ENCODE data around the gene HSP90AB1. TPM values are rescaled to one million over a fixed set of nuclear protein-coding genes. Genes with fewer than 3 reads are reported as not detected.

Gene HSP90AB1
- total RNA-seq, 1 donor from 2014 or later = 463 TPM

DNA sequence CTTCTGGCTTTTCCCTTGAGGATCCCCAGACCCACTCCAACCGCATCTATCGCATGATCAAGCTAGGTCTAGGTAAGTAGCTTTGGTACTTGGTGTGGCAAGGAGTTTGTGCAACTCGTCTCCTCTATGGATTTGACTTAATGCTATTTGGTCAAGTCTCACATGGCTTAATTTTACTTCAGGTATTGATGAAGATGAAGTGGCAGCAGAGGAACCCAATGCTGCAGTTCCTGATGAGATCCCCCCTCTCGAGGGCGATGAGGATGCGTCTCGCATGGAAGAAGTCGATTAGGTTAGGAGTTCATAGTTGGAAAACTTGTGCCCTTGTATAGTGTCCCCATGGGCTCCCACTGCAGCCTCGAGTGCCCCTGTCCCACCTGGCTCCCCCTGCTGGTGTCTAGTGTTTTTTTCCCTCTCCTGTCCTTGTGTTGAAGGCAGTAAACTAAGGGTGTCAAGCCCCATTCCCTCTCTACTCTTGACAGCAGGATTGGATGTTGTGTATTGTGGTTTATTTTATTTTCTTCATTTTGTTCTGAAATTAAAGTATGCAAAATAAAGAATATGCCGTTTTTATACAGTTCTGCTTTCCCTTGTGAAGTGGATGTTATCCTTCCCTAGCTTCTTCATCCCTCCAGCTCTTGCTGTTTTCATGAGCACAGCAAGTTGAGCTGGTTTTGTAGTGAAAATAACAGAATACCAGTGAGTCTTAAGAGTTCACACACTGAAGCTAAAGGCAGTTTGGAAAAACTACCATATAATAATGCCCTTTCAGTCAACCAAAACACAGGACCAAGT is 6.6 kb downstream of the HSP90AB1 start:
- DNase-seq (ENCODE audit: low spot score in 2 of 2) = no peak
- FAIRE-seq = no peak

DNA sequence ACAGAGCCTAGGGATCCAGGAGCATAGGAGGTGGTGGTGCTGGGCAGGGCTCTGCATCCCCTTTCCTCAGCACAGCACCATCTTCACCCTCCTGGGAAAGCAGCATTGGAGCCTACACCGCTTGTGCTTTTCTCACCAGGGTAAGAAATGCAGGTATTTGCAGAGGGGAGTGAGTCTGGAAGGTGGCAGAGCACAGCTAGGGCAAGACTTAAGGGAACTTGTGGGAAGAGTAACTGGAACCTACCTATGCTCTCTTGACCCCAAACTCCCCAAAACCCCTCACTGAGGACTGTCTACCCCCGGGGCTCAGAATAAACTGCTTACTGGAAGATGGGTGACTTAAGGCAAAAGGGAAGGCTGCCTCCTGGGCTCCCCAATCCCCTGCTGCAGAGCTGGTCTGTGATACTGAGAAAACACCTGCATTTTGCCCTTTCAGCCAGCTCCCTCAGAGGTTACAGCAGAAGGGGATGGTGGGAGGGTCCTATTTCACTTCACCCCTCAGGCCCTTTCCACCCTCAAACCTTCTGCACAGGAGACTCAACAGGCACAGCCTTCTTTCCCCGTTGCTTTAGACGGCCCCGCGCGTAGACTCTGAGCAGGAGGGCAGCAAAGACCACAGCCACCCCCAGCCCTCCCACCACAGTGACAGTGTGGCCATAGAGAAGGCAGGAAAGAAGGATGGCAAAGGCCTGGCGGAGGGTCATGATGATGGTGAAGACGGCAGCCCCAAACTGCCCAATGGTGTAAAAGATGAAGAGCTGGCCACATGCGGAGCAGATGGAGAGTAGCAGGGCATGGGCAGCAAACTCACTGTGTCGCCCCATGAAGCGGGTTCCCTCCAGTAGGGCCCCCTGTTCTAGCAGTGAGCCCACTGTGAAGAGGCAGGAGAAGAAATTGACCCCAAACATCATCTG is 7.5 kb downstream of the HSP90AB1 start:
- DNase-seq (ENCODE audit: low spot score in 2 of 2) (no peak), FAIRE-seq (no peak)

DNA sequence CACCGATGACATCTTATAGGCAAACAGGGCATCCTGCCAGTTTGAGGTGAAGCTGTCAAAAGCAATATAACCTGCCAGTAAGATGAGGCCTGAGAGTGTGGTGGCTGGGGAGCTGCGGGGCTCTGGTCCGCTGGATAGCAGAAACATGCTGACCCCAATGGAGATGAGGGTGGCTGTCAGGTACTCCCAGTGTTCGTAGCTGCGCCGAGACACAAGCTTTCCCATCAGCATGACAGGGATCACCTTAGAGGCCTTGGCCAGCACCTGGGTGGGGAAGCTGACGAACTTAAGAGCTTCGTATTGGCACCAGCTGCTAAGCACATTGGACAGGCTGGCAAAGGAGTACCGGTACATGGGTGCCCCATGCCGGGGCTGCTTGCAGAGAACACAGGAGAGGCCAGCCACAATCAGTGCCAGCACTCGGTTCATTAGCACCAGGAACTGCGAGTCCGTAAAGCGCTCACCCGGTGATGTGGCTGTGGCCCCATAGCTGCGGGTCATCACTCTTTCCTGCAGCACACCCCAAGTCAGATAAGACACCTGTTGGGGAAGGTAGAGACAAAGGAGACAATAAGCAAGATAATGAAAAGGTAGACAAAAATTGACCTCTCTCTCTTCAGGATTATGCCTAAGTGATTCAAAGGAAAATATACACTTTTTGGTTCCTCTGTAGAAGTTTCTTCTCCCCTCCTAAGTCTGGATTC is 8.4 kb downstream of the HSP90AB1 start:
- DNase-seq (ENCODE audit: low spot score in 2 of 2) (no peak), FAIRE-seq (no peak)

DNA sequence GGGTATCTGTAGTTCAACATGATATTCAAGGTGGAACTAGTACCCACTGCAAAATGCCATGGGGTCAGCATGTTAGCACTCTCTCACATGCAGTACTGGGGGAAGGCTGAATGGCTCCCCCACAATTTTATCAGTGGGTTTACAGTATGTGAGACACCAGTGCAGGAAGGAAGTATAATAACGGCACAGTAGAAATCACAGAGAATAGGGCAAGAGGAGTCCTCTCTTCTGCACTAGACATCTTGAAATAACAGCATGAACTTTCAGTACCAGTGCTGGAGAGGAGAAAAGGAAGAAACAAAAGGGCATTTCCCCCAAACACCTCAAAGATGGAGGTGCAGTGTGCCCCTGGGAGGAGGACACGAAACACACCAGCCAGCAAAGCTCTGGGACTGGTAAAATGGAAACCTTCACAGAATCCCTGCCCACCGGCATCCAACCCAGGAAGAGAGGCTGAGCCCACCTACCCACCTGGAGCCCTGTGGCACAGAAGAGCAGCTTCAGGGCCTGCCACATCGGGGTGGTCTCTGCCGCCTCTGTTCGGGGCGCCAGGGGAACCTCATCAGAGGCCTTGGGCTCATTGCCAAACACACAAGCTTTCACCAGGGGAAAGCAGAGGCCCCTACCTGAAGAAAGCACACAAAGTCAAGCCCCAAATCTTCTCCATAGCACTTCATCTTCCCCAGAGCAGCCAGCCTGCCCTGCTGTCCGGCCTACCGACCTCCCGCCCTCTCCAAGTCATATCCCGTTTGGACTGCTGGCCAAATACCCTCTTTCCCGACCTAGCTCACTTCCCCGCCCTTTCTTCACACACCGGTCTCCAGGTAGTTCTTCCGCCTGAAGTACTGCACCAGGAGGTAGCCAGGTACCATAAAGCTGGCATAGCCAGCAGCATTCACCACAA is 9.2 kb downstream of the HSP90AB1 start:
- DNase-seq (ENCODE audit: low spot score in 2 of 2) = no peak
- no peak for FAIRE-seq

DNA sequence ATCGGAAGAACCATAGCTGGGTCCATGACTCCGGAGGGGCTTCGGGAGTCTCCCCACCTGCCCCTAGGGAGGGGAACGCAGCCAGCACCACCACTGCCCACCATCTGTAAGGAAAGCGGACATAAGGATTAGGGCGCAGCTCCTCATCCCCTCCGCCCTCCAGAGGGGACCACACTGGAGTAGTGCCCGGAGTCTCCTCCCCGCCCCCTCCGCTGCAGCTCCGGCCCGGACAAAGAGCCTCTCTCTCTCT is 9.8 kb downstream of the HSP90AB1 start:
- FAIRE-seq = no peak
- no peak for DNase-seq (ENCODE audit: low spot score in 2 of 2)

DNA sequence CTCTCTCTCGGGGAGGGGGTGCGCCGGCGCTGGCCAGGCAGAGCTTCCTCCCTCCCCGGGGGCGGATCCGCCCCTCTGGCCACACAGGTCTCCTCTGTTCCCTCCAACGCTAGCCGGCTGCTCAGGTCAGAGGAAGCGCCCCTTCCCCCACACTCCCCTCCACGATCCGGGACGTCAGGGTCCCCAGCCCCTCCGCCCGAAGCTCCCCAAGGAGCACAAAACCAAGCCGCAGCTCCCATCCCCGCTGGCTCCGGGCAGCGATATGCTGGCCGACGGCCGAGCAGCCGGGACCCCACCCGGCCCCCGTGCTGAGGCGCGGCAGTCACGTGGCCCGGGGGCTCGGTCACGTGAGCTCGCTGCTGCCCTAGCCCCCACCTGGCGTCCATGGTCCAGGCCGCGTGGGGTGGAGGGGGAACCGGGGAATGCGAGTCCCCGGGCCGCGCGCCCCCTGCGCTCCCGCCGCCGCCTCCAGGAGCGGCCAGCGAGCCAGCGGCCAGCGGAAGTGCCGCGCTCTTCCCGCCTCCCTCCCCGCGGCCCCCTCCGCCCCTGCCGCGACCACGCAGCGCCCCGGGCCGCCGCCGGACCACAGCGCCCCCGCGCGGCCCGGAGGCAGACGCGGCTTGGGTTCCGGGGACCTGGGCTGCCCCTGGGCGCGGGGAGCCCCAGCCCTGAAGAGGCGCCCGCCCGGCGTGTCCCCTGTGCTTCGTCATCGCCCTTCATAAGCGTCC is 10.3 kb downstream of the HSP90AB1 start, which contains the start of gene SLC35B2:
Gene SLC35B2 (minus strand): TSS at position 504 of the 728 bp plus-strand sequence. CDS start 118 bp downstream, at position 386.
- FAIRE-seq (no peak), DNase-seq (ENCODE audit: low spot score in 2 of 2) (peak; percentile 86 to 90)

DNA sequence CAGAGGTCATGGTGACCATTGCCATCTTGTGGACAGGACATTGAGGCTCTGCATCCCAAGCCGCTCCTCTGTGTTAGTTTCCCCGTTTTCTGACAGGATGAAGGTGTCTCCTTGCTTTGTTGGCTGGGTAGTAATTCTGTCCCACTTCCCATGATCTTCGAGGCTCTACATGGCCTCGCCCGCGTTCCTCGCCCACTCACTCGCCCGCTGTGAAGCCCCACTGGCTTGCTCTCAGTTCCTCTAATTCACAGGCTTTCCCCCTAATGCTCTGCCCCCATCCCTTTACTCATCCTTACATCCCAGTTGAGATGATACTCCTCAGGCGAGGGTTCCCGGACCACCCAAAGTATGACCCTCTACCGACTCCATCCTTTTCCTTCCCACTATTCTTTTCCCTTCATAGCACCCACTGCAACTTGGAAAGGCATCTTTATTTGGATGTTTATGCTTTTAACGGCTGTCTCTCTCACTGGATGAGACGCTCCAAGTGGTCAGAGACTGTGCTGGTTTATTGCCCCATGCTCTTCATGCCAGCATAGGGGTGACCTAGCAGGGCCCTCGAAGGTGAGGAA is 10.9 kb downstream of the HSP90AB1 start:
- DNase-seq (ENCODE audit: low spot score in 2 of 2) = no peak
- FAIRE-seq = no peak

DNA sequence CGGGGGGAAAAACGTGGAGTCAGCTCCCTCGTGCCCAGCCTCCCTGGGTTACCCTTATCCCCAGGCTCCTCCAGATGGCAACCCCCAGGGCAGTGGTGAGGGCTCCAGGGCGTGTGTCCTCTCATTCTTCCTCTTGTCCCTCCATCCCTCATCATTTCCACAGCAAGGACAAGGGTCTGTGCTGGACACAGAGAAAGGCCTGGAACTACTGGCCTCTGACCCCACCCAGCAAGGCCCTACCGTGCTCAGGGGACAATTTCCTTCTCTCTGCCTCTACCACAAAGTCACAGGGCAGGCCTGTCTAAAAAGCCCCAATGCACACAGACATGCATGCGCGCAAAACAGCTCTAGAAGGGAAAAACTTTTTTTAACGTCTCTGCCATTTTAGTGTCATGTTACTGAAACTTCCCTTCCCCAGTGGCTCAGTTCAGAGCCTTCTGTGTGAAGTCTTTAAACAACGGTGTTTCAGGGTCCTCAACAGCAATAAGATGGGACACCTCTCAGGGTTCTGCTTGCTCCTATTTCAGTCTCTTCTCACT is 11.5 kb downstream of the HSP90AB1 start:
- DNase-seq (ENCODE audit: low spot score in 2 of 2) (no peak), FAIRE-seq (no peak)

DNA sequence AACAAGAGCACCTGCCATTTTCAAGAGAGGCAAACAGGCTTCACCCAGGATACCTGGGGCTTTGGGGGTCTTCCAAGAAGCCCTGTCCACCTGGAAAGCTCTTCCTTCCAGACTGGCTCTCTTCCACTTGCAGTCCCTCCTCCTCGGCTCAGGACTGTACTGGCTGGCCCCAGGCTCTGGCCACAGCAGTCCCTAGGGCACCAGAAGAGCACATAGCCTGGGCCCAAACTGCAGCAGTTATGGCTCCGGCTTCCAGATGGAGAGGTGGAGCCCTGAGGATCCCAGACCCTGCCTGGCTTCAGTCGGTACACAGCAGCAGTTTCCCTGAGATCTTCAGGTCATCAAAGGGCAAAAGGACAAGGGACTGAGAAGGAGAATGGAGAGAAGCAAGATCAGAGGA is 12.0 kb downstream of the HSP90AB1 start:
- no peak for DNase-seq (ENCODE audit: low spot score in 2 of 2)
- FAIRE-seq = no peak

DNA sequence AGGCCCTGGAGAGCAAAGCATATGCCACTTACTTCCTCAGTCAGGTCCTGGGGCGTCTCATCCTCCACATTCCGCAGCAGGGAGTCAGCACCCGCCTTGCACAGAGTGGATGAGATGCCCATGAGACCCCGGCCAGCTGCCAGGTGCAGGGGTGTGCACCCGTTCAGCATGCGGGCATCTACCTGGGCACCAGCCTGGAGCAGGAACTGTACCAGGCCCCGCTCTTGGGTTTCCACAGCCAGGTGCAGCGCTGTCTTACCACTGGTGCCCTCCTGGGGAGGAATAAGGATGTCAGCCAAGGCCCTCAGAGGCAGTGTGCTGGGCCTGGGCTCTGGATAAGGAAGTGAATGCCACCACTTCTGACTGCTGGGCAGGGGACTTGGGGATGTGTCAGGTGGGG is 13.1 kb downstream of the HSP90AB1 start:
- DNase-seq (ENCODE audit: low spot score in 2 of 2) = no peak
- no peak for FAIRE-seq

DNA sequence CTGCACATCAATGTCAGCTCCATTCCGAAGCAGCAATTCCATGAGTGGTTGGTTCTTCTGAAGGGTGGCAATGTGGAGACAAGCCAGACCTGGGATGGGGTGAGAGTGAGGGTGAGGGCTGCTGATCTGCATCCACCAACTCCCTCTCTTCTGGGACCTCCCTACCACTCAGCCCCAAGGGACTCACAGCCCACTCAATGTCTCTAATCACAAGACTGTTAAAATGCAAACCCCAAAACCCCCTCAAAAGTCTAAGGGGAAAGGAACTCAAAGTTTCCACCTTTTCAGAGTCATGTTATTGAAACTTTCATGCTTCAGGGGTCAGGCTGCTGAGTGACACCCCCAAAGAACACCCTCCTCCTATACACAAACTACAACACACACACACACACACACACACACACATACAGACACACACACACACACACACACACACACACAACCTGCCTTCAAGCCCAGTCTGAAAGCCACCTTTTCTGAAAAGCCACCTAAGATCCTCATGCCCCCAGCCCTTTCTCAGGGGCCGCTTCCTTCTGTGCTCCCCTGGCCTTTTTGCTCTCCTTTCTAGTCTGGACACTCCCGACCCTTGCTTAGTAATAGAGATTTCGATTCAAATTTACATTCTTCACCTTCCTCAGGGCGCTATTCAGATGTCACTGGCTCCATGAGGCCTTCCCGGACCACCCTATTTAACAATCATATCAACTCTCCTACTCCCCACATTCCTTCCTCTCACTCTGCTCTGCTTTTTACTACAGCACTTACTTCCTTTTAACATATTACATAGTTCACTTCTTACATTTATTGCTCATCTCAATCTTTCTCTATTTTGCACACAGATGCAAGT is 13.8 kb downstream of the HSP90AB1 start:
- FAIRE-seq (no peak), DNase-seq (ENCODE audit: low spot score in 2 of 2) (no peak)

DNA sequence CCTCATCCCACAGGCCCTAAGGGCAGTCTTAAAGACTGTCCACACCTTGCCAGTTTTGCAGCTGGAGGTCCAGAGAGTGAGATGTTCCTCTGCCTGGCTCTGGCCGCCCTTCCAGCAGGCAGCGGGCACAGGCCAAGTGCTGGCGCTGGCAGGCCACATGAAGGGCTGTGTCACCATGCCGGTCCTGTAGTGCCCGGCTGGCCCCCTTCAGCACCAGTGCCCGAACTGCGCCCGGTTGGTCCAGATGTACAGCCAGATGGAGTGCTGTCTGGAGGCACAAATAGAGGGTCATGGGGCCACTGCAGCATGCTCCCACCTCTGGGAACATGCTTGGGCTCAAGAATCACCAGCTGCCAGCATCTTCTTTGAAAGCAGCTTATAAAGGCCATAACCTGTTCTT is 14.7 kb downstream of the HSP90AB1 start:
- DNase-seq (ENCODE audit: low spot score in 2 of 2) = no peak
- FAIRE-seq = no peak

DNA sequence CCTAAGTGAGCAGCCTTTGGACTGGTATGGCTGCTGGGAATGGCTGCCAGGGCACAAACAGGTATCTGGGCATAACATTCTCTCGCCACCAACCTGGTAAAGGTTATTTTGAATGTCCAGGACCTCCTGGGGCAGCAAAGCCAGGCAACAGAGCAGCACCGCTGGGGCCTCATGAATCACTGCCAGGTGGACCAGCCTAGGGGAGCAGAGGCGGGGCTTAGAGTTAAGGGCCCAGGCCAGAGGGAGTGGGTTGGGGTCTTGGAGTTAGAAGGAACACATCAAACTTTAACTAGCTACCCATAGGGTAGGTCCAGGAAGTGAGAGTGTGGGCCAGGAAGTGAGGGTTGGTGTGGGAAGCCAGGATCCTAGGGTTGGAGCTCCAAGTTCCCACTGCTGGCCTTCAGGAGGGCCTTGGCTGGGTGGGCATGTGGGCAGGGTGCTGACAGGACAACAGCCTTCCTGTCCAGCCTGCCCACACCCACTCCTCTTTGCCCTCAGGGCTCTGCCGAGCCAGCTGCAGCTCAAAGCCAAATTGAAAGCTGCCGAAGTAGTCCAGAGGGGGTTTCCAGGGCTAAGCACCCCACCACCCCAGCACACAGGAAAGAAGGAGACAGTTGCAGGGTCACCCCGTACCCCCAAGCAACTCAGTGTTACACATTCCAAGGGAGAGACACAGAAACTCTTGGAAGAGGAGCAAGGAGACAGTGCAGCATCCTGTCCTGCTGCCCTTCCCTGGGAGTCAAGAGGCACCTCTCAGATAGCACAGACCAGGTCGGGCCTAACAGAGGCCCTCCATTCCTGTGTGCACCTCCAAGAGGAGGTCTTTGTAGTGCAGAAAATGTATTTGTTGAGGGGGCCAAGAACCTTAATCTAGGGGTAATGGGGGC is 15.8 kb downstream of the HSP90AB1 start:
- DNase-seq (ENCODE audit: low spot score in 2 of 2) (no peak), FAIRE-seq (no peak)

DNA sequence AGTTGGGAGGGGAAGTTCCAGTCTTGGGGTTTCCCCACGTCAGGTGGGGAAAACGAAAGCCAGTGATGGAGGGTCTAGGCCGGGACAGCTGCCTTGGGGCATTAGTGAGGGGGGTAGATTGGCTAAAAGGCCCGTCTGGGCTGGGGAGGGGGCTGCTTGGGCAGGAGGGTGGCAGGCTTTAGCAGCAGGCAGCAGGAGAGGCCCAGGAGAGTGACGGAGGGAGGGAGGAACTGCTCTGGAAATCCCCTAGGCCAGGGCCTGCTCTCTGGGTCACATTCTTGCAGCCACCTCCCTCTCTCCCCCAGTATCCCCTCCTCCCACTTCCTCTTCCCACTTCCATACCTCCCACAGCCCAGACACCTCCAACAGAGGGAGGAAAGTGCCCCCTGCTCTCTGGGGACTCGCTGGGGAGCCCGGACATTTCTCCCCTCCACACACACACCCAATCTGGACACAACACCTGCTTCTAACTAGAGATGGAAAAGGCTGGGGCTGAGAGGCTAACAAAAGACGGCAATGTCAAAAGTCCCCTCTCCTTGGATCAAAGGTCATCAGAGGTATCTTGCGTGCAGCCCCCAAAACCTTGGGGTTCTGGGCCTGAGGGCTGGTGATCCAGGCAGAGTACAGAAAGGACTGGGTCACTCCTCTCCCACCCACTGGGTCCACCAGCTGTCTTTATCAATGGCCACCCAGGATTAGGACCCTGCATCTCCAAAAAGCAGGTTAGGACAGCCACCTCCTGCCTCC is 16.6 kb downstream of the HSP90AB1 start:
- FAIRE-seq = no peak

DNA sequence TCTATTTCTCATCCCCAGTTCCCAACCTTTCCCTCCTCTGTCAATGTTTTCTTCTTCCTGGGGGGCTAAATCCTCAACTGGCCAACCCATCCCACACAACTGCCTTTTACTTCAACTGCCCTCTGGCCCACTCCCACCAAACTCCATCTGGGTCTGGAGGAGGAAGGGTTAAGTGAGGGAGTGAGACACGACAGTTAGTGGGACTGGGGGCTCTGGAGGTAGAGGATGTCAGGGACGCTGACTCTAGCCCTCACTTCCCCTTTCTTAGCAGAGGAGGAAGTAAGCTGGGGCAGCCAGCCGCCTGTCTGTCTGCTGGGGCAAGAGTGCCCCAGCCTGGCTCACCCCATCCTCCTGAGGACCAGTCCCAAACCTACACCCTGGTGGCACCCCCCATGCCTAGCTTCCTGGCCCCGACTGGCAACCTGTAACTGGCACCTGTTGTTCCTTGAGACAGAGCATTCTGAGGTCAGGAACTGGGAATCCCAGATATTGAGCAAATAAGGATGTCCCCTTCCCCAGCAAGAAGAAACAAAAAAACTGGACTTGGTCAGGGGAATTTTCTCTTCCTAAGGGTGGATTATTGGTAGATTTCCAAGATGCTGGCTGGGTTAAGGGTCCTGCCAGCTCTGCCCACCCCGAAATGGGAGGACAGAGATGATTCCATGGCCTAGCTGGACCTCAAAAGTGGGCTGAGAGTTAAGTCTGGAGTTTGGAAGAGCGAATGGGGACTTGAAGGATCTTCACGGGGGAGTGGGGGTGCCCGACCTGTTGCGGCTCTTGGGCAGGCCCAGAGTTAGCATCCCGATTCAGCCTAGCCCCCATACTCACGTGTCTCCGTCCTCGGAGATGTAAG is 17.5 kb downstream of the HSP90AB1 start:
- no peak for FAIRE-seq
- no peak for DNase-seq (ENCODE audit: low spot score in 2 of 2)

More for the DNA sequence above, 16.6 kb downstream of the HSP90AB1 start:
- DNase-seq (ENCODE audit: low spot score in 2 of 2) = no peak
